ENCODE measurements around the gene NME7.

NME7 gene

DNA sequence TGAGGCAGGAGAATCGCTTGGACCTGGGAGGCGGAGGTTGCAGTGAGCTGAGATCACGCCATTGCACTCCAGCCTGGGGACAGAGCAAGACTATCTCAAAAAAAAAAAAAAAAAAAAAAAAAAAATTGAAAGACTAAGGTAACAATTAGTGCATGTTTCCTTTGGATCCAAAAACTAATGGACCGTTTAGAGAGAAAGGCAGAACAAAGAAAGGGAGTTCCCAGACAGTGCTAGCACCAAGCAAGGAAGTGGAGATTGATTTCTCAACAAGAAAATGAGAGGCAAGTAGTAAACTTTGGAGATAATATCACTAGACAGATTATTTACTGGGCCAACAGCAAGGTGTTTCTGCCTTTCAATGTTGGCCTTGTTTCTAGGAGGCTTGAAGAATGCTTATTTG, 236.9 kb downstream of the NME7 start:
- Histone ChIP-seq H3K9me2 (ENCODE audit: low read depth, low read length) (no peaks in the 10 kb centered on the region), H3K27ac (ENCODE audit: low read depth, low read length, poor library complexity, severe bottlenecking) (no peak overlapping the region), H2AFZ (ENCODE audit: low read length) (no peak overlapping the region), H3F3A (ENCODE audit: insufficient read depth, low read length) (no peaks in the 10 kb centered on the region), H3K4me2 (ENCODE audit: low read length) (no peak overlapping the region), H3K9me3 (ENCODE audit: low read length) (no peaks in the 10 kb centered on the region), H3K79me2 (ENCODE audit: insufficient read depth, low read length) (no peaks in the 10 kb centered on the region), H3K4me1 (ENCODE audit: insufficient read depth, low read length, severe bottlenecking) (no peaks in the 10 kb centered on the region), H3K4me3 (ENCODE audit: low read depth, low read length, poor library complexity, severe bottlenecking) (no peak overlapping the region), H4K20me1 (ENCODE audit: insufficient read depth, low read length) (no peaks in the 10 kb centered on the region), H3K9ac (ENCODE audit: low read length) (no peak overlapping the region), H3K27me3 (ENCODE audit: insufficient read depth, low read length) (no peaks in the 10 kb centered on the region), H3K36me3 (ENCODE audit: insufficient read depth, low read length) (peaks cover 47% of the 10 kb centered on the region)
- TF ChIP-seq, protein P1, sequence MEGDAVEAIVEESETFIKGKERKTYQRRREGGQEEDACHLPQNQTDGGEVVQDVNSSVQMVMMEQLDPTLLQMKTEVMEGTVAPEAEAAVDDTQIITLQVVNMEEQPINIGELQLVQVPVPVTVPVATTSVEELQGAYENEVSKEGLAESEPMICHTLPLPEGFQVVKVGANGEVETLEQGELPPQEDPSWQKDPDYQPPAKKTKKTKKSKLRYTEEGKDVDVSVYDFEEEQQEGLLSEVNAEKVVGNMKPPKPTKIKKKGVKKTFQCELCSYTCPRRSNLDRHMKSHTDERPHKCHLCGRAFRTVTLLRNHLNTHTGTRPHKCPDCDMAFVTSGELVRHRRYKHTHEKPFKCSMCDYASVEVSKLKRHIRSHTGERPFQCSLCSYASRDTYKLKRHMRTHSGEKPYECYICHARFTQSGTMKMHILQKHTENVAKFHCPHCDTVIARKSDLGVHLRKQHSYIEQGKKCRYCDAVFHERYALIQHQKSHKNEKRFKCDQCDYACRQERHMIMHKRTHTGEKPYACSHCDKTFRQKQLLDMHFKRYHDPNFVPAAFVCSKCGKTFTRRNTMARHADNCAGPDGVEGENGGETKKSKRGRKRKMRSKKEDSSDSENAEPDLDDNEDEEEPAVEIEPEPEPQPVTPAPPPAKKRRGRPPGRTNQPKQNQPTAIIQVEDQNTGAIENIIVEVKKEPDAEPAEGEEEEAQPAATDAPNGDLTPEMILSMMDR (IDR thresholded peaks at IDR 0.05; ENCODE audit: low read length) = no peak
- no peak for TF ChIP-seq EZH2 (IDR thresholded peaks at IDR 0.05; ENCODE audit: borderline replicate concordance, low read length)

DNA sequence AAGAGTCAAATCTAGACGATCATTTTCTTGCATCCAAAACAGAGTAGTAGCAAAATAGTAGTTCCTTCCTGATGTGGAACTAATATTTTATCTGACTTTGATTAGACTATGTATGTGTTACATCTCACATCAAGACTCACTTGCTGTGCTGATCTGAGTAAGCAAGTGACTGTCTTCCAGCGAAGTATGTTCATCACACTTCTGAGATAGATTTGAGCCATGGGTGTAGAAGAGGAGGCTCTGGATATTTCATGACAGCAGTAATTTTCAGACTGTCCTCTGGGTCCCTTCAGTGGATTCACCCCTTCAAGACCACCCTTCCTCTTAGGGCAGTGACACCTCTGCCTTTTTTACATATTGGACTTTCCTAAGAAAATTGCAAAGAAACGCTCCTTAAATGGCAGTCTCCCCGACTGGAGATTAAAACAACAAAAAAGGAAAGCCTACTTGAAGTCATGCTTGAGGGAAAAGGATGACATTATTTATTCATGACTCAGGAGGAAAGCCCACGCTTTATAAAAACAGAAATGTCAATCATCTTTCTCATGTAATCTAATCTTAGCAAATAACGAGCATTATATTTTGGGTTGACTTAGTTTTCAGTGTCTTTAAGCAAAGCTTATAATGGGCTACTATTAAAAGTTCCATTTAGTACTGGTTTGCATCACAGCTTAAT, 238.3 kb downstream of the NME7 start:
- H3K4me1 ChIP-seq (ENCODE audit: insufficient read depth, low read length, severe bottlenecking) = no peaks in the 10 kb centered on the region
- TF ChIP-seq, protein P1 (IDR thresholded peaks at IDR 0.05; ENCODE audit: low read length) = no peak
- no peak overlapping the region for H3K9ac ChIP-seq (ENCODE audit: low read length)
- H3K27me3 ChIP-seq (ENCODE audit: insufficient read depth, low read length) = no peaks in the 10 kb centered on the region
- no peak overlapping the region for H3K27ac ChIP-seq (ENCODE audit: low read depth, low read length, poor library complexity, severe bottlenecking)
- H3K4me2 ChIP-seq (ENCODE audit: low read length) = no peak overlapping the region
- H3F3A ChIP-seq (ENCODE audit: insufficient read depth, low read length) = no peaks in the 10 kb centered on the region
- no peaks in the 10 kb centered on the region for H4K20me1 ChIP-seq (ENCODE audit: insufficient read depth, low read length)
- no peak overlapping the region for H2AFZ ChIP-seq (ENCODE audit: low read length)
- H3K9me3 ChIP-seq (ENCODE audit: low read length) = no peaks in the 10 kb centered on the region
- no peaks in the 10 kb centered on the region for H3K9me2 ChIP-seq (ENCODE audit: low read depth, low read length)
- H3K79me2 ChIP-seq (ENCODE audit: insufficient read depth, low read length) = no peaks in the 10 kb centered on the region
- peaks cover 58% of the 10 kb centered on the region for H3K36me3 ChIP-seq (ENCODE audit: insufficient read depth, low read length)
- H3K4me3 ChIP-seq (ENCODE audit: low read depth, low read length, poor library complexity, severe bottlenecking) = no peak overlapping the region

DNA sequence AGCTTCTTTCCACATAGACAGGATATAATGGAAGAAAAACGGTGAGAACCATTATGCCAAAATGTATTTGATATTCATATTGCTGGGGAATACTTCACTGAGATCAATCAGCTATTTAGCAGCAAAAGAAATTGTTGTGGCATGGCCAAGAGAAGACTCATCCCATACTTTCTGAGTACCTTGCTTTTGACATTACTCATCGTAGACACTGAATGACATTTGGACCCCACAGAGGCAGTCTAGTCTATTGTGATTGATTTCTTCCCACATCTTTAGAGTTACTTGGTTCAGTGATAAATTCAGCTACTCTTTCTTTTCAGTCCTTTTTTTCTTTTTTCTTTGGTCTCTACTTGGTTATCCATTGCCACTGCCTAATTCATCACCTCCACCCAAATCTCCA, 239.0 kb downstream of the NME7 start:
- no peak for TF ChIP-seq EZH2 (IDR thresholded peaks at IDR 0.05; ENCODE audit: borderline replicate concordance, low read length)
- TF ChIP-seq, protein P1 (IDR thresholded peaks at IDR 0.05; ENCODE audit: low read length) = no peak
- H3K36me3 ChIP-seq (ENCODE audit: insufficient read depth, low read length) = peaks cover 58% of the 10 kb centered on the region
- H3K9me3 ChIP-seq (ENCODE audit: low read length) = no peaks in the 10 kb centered on the region
- no peaks in the 10 kb centered on the region for H3K9me2 ChIP-seq (ENCODE audit: low read depth, low read length)
- H3K79me2 ChIP-seq (ENCODE audit: insufficient read depth, low read length) = no peaks in the 10 kb centered on the region
- no peaks in the 10 kb centered on the region for H3K4me1 ChIP-seq (ENCODE audit: insufficient read depth, low read length, severe bottlenecking)
- no peak overlapping the region for H3K9ac ChIP-seq (ENCODE audit: low read length)
- H3K27ac ChIP-seq (ENCODE audit: low read depth, low read length, poor library complexity, severe bottlenecking) = no peak overlapping the region
- no peak overlapping the region for H3K4me2 ChIP-seq (ENCODE audit: low read length)
- no peak overlapping the region for H3K4me3 ChIP-seq (ENCODE audit: low read depth, low read length, poor library complexity, severe bottlenecking)
- no peaks in the 10 kb centered on the region for H3K27me3 ChIP-seq (ENCODE audit: insufficient read depth, low read length)
- no peaks in the 10 kb centered on the region for H4K20me1 ChIP-seq (ENCODE audit: insufficient read depth, low read length)
- H2AFZ ChIP-seq (ENCODE audit: low read length) = no peak overlapping the region
- no peaks in the 10 kb centered on the region for H3F3A ChIP-seq (ENCODE audit: insufficient read depth, low read length)

Data from OCI-LY1 (cell line).